Measurements from ENCODE around the gene TSHZ3. TPM values are rescaled to one million over a fixed set of nuclear protein-coding genes. Genes with fewer than 3 reads are reported as not detected.

TSHZ3 gene, protein sequence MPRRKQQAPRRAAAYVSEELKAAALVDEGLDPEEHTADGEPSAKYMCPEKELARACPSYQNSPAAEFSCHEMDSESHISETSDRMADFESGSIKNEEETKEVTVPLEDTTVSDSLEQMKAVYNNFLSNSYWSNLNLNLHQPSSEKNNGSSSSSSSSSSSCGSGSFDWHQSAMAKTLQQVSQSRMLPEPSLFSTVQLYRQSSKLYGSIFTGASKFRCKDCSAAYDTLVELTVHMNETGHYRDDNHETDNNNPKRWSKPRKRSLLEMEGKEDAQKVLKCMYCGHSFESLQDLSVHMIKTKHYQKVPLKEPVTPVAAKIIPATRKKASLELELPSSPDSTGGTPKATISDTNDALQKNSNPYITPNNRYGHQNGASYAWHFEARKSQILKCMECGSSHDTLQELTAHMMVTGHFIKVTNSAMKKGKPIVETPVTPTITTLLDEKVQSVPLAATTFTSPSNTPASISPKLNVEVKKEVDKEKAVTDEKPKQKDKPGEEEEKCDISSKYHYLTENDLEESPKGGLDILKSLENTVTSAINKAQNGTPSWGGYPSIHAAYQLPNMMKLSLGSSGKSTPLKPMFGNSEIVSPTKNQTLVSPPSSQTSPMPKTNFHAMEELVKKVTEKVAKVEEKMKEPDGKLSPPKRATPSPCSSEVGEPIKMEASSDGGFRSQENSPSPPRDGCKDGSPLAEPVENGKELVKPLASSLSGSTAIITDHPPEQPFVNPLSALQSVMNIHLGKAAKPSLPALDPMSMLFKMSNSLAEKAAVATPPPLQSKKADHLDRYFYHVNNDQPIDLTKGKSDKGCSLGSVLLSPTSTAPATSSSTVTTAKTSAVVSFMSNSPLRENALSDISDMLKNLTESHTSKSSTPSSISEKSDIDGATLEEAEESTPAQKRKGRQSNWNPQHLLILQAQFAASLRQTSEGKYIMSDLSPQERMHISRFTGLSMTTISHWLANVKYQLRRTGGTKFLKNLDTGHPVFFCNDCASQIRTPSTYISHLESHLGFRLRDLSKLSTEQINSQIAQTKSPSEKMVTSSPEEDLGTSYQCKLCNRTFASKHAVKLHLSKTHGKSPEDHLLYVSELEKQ
- 10 to 100 TPM; 16.1 to 27.7 (median 21.2) TPM for total RNA-seq
- 1 to 10 TPM in 2 of 3 donors, under 1 TPM in 1; 0.46 to 2.6 (median 1.2) TPM for polyA plus RNA-seq

DNA sequence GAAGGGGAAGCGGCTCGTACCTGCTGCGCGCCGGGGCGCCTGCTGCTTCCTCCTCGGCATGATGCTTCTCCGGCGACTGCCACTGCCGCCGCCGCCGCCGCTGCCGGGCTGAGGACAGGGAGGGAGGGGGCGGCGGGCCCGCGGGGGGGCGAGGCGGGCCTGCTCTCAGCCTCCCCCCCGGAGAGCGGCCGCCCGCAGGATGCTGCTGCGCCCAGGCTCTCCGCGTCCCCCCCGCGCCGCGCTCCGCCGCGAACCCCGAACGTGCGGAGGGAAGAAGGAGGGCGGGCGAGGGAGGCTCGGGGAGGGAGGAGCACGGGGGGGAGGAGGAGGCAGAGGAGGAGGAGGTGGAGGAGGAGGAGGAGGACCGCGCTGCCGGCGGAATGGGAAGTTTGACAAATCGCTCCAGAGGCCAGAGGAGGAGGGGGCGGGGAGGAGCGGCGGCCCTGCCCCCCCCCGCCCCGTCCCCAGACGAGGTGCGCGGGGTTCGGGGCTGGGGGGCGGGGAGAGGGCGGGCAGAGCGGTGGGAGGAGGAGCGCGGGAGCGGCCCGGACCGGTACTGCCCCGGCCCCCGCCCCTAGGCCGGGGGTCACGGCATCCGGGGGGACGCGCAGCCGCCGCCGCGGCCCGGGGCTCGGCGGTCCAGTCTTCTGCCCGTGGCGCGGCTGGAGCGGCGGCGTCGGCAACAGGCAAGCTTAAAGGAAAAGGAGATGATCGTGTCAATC lies at the start of gene TSHZ3:
TSS of gene TSHZ3 (minus strand) at position 277 of the 722 bp plus-strand sequence. CDS start at position 60, 217 bp downstream.
- TF ChIP-seq POLR2A (IDR thresholded peaks at IDR 0.05) (no peak), POLR2AphosphoS5 (IDR thresholded peaks at IDR 0.05) (peak; percentile 40 to 52 (median 42))
- TF ChIP-seq, protein P1, sequence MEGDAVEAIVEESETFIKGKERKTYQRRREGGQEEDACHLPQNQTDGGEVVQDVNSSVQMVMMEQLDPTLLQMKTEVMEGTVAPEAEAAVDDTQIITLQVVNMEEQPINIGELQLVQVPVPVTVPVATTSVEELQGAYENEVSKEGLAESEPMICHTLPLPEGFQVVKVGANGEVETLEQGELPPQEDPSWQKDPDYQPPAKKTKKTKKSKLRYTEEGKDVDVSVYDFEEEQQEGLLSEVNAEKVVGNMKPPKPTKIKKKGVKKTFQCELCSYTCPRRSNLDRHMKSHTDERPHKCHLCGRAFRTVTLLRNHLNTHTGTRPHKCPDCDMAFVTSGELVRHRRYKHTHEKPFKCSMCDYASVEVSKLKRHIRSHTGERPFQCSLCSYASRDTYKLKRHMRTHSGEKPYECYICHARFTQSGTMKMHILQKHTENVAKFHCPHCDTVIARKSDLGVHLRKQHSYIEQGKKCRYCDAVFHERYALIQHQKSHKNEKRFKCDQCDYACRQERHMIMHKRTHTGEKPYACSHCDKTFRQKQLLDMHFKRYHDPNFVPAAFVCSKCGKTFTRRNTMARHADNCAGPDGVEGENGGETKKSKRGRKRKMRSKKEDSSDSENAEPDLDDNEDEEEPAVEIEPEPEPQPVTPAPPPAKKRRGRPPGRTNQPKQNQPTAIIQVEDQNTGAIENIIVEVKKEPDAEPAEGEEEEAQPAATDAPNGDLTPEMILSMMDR (IDR thresholded peaks at IDR 0.05), result no peak
- no peaks in the 10 kb centered on the region for H3K36me3 ChIP-seq
- intact Hi-C loops (cut with DNase I), result loop anchor here (10.0 kb wide), 2 partner anchors 245 to 615 kb away; no protein-coding TSS in a partner anchor
- no peaks in the 10 kb centered on the region for H3K9me3 ChIP-seq
- H3K4me1 ChIP-seq, result peaks cover 0 to 52% (median 50%) of the 10 kb centered on the region in 4 donors
- H3K27me3 ChIP-seq, result no peaks in the 10 kb centered on the region
- 1% methylated on average over 86 of the region's 86 CpGs for WGBS, 2 donors
- DNase-seq, result peak; percentile 94
- H3K27ac ChIP-seq, result peak within 1 kb of the TSS; percentile 95 to 99 (median 99)
- peak within 1 kb of the TSS; percentile 73 to 98 (median 97) for H3K4me3 ChIP-seq

DNA sequence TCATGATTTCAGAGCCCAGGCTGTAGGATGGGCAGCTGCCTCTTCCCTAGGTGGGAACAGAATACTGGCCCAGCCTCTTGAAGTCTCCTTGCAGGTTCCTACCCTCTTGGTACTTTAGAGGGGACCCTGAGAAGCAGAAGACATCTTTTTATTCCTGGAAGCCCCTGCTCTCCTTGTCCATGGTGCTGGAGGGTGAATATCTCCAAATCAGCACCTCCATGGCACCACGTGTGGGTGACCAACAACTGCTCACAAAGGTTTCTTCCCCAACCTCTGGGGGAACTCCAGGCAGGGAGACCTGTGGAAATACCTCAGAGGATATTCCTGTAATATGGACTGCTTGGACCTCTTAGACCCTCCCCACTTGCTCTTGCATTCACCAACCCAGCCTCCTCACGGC lies 48.1 kb upstream of the TSHZ3 start:
- no peaks in the 10 kb centered on the region for H3K36me3 ChIP-seq
- no peaks in the 10 kb centered on the region for H3K9me3 ChIP-seq
- no peak for DNase-seq
- peaks cover 0 to 3% (median 0%) of the 10 kb centered on the region in 3 donors for H3K27me3 ChIP-seq
- whole genome bisulfite sequencing, 2 donors, result 61 to 76% methylated on average over 2 of the region's 2 CpGs
- intact Hi-C loops (cut with DNase I), result no loop called here
- no peaks in the 10 kb centered on the region for H3K4me1 ChIP-seq
- no peak overlapping the region for H3K4me3 ChIP-seq
- H3K27ac ChIP-seq, result no peak overlapping the region
- TF ChIP-seq EP300 (IDR thresholded peaks at IDR 0.05) (no peak), POLR2A (IDR thresholded peaks at IDR 0.05) (no peak), POLR2AphosphoS5 (IDR thresholded peaks at IDR 0.05) (no peak)
- TF ChIP-seq, protein P1 (IDR thresholded peaks at IDR 0.05), result no peak

DNA sequence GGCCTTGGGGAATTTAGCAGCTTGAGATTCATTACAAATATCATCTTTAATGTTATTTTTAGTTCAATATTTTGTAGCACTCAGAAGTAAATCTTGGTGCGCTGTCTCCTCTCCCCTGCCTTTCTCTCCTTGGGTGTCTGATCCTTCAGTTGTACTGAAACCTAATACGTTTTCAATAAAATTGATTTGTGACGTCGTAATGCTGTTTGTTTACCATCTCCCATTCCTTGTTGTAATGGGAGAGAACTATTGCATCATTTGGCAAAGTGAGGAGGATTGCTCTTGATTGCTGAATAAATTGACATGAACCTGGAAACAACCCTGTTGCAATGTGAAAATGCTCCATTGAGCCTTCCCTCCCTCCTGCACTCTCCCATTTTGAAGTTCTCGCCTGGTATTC lies 43.2 kb upstream of the TSHZ3 start:
- TF ChIP-seq, protein P1 (IDR thresholded peaks at IDR 0.05), result no peak
- no peak for TF ChIP-seq POLR2A (IDR thresholded peaks at IDR 0.05)
- WGBS, 2 donors, result 57 to 74% methylated on average over 5 of the region's 5 CpGs
- no peak overlapping the region for H3K27ac ChIP-seq
- H3K4me1 ChIP-seq, result no peaks in the 10 kb centered on the region
- intact Hi-C loops (cut with DNase I), result no loop called here
- DNase-seq, result no peak
- H3K36me3 ChIP-seq, result no peaks in the 10 kb centered on the region
- H3K9me3 ChIP-seq, result no peaks in the 10 kb centered on the region
- no peak overlapping the region for H3K4me3 ChIP-seq
- peaks cover 0 to 3% (median 0%) of the 10 kb centered on the region in 3 donors for H3K27me3 ChIP-seq

DNA sequence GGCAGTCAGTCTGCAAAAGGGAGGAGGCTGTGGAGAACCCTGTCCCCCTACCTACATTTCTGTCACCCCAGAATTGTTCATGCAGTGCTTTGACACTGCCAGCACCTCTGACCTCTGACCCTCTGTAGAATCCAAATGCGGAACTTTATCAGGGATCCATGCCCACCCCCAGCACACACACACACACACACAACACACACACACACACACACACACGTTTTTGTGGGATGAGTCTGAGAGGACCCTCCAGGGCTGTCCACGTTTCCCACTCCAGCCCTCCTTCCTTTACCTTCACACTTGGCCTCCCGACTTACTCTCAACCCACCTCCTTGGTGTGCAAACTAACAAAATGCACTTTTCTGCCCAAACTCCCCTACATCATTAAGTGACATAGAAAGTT lies 42.3 kb upstream of the TSHZ3 start:
- no peak overlapping the region for H3K27ac ChIP-seq
- intact Hi-C loops (cut with DNase I), result no loop called here
- no peak for DNase-seq
- TF ChIP-seq POLR2AphosphoS5 (IDR thresholded peaks at IDR 0.05) (no peak), EP300 (IDR thresholded peaks at IDR 0.05) (no peak), POLR2A (IDR thresholded peaks at IDR 0.05) (no peak)
- TF ChIP-seq, protein P1 (IDR thresholded peaks at IDR 0.05), result no peak
- H3K4me1 ChIP-seq, result no peaks in the 10 kb centered on the region
- WGBS, 2 donors, result 53 to 78% methylated on average over 4 of the region's 4 CpGs
- peaks cover 0 to 3% (median 0%) of the 10 kb centered on the region in 3 donors for H3K27me3 ChIP-seq
- no peaks in the 10 kb centered on the region for H3K9me3 ChIP-seq
- H3K36me3 ChIP-seq, result no peaks in the 10 kb centered on the region
- H3K4me3 ChIP-seq, result no peak overlapping the region

All from sigmoid colon (tissue), 7 donors.